ENCODE data around the gene CD300A.

Gene CD300A

DNA sequence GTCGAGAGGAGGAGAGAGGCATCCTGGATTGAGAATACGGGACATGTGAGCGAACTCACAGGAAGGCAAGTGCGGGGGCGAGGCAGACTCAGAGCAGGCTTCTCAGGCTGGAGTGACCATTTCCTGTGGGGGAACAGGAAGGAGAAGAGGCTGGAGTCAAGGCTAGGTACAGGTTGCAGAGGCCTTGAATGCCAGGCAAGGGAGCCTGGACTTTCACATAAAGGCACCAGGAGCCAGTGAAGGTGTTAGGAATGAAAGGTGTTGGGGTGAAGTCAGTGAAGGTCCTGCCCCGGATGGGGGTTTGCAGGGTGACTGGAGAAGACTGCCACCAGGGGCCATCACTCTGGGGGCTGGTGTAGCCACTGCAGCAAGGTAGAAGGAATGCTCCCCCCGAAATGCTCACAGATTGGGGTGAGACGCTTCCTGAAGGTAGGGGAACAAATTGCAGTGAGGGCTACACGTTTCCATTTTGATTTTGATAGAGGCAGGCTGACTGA is 39.8 kb upstream of the CD300A start:
- no peaks in the 10 kb centered on the region for H3K9me3 Mint-ChIP-seq
- H3K4me1 Mint-ChIP-seq, result peaks cover 52% of the 10 kb centered on the region
- peak overlapping the region; percentile 85 to 89 (median 87) for H3K27ac Mint-ChIP-seq

GRCh38 chr17:74427048-74427762 is 39.2 kb upstream of the CD300A start:
- H3K4me3 Mint-ChIP-seq, result peak overlapping the region in 1 of 3 experiments; percentile 17
- no peaks in the 10 kb centered on the region for H3K9me3 Mint-ChIP-seq
- H3K27me3 Mint-ChIP-seq (ENCODE audit: low read depth), result peaks cover 22% of the 10 kb centered on the region
- no peaks in the 10 kb centered on the region for H3K36me3 Mint-ChIP-seq (ENCODE audit: low read depth)
- peaks cover 52% of the 10 kb centered on the region for H3K4me1 Mint-ChIP-seq
- H3K27ac Mint-ChIP-seq, result peak overlapping the region; percentile 85 to 89 (median 87)
- TF ChIP-seq, protein P1, sequence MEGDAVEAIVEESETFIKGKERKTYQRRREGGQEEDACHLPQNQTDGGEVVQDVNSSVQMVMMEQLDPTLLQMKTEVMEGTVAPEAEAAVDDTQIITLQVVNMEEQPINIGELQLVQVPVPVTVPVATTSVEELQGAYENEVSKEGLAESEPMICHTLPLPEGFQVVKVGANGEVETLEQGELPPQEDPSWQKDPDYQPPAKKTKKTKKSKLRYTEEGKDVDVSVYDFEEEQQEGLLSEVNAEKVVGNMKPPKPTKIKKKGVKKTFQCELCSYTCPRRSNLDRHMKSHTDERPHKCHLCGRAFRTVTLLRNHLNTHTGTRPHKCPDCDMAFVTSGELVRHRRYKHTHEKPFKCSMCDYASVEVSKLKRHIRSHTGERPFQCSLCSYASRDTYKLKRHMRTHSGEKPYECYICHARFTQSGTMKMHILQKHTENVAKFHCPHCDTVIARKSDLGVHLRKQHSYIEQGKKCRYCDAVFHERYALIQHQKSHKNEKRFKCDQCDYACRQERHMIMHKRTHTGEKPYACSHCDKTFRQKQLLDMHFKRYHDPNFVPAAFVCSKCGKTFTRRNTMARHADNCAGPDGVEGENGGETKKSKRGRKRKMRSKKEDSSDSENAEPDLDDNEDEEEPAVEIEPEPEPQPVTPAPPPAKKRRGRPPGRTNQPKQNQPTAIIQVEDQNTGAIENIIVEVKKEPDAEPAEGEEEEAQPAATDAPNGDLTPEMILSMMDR (IDR thresholded peaks at IDR 0.05; ENCODE audit: unreplicated experiment in 3 of 3), result no peak

More for the DNA sequence above, 39.8 kb upstream of the CD300A start:
- no peaks in the 10 kb centered on the region for H3K36me3 Mint-ChIP-seq (ENCODE audit: low read depth)
- TF ChIP-seq, protein P1 (IDR thresholded peaks at IDR 0.05; ENCODE audit: unreplicated experiment in 3 of 3), result no peak
- peak overlapping the region in 2 of 3 experiments; percentile 21 to 53 for H3K4me3 Mint-ChIP-seq
- H3K27me3 Mint-ChIP-seq (ENCODE audit: low read depth), result peaks cover 21% of the 10 kb centered on the region

DNA sequence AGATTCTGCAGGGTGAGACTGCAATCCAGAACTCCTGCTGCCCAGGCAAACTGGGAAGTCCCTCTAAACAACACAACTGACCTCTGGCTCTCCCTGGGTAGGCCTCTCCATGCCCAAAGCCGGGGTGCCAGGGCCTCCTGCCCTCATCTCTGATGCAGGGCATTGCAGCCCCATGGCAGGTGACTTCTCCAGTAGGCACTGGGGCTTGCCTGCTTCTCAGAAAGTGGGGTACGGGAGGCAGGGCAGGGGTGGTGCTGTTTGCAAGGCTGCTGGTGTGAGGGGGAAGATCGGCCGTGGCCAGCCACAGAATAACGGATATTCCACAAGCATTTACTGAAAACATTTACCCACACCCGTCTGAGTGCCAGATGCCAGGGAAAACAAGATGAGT is 38.7 kb upstream of the CD300A start:
- Mint-ChIP-seq H3K27me3 (ENCODE audit: low read depth) (peaks cover 20% of the 10 kb centered on the region), H3K9me3 (no peaks in the 10 kb centered on the region), H3K36me3 (ENCODE audit: low read depth) (no peaks in the 10 kb centered on the region), H3K27ac (peak overlapping the region; percentile 85 to 89 (median 87)), H3K4me1 (peaks cover 53% of the 10 kb centered on the region), H3K4me3 (peak overlapping the region; percentile 1 to 53 (median 31))
- TF ChIP-seq, protein P1 (IDR thresholded peaks at IDR 0.05; ENCODE audit: unreplicated experiment in 3 of 3), result no peak

DNA sequence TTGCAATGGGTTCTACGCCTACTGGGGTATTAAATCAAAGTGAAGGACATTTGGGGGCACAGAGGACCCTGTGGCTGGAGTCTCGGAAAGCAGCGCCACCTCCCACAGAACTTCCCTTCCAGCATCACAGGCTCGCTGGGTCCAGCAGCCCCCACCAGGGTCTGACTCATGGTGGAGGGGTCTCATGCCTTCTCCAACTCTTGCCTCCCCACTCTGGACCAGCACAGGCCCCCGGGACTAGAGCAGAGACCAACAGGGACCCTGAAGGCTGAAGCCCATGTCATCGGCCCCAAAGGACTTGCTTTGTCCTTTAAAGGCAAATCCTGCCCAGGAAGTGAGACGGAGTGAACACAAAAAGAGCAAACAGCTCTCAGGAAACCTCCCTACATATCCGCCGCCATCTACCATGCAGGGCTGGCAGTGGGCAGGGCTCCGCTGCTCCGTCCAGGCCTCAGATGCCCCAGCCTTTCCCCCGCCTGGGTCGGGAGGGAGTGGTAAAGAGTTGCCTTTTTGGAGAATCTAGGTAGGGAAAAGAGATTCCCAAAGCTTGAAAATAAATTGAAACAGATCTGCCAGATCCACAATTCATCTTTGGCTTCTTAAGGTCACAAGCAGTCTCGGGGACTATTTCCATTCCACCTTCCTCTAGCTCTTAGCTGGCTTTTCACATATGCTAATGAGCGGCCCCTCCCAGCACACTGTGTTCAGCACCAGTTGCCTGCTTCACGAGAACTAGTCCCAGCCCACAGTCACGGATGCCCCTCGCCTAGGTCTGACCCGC is 36.6 kb upstream of the CD300A start:
- Mint-ChIP-seq H3K27ac (peak overlapping the region; percentile 98 to 99 (median 98)), H3K36me3 (ENCODE audit: low read depth) (no peaks in the 10 kb centered on the region), H3K4me1 (peaks cover 61% of the 10 kb centered on the region), H3K4me3 (peak overlapping the region; percentile 87 to 92 (median 91)), H3K9me3 (no peaks in the 10 kb centered on the region), H3K27me3 (ENCODE audit: low read depth) (peaks cover 25% of the 10 kb centered on the region)
- TF ChIP-seq, protein P1 (IDR thresholded peaks at IDR 0.05; ENCODE audit: unreplicated experiment in 3 of 3), result no peak

GRCh38 chr17:74430385-74430705 is 36.1 kb upstream of the CD300A start:
- Mint-ChIP-seq H3K27me3 (ENCODE audit: low read depth) (peaks cover 22% of the 10 kb centered on the region), H3K4me3 (peak overlapping the region; percentile 87 to 92 (median 91)), H3K4me1 (peaks cover 58% of the 10 kb centered on the region), H3K27ac (peak overlapping the region; percentile 98 to 99 (median 98)), H3K9me3 (no peaks in the 10 kb centered on the region), H3K36me3 (ENCODE audit: low read depth) (no peaks in the 10 kb centered on the region)
- TF ChIP-seq, protein P1 (IDR thresholded peaks at IDR 0.05; ENCODE audit: unreplicated experiment in 3 of 3), result no peak

Data from nephron (organoid).